Epithelial cell of esophagus (primary cell): ENCODE results near the gene SND1.

ENCODE experiments used
- DNase-seq: peaks from one replicate; pipeline ENCODE4 v3.0.0; 2010; ENCODE audit warnings: low read depth
- H3K4me3 ChIP-seq: 2 replicates; pipeline ENCODE4 v1.5.1; 2011; ENCODE audit warnings: mild to moderate bottlenecking, low read length, control low read depth
- CTCF ChIP-seq: IDR thresholded peaks from 2 replicates; pipeline ENCODE4 v1.5.1; 2011; ENCODE audit warnings: low read depth, mild to moderate bottlenecking, low read length, control low read depth, inconsistent platforms; ENCODE audit not compliant: insufficient read depth; ENCODE audit errors: missing control alignments

The SND1 gene

GRCh38 chr7:127995881-127996215, 343.9 kb downstream of the SND1 start:
- TF ChIP-seq CTCF, result no peak
- H3K4me3 ChIP-seq, result no peak overlapping the region
- DNase-seq, result no peak

GRCh38 chr7:127996253-127997071, 344.5 kb downstream of the SND1 start:
- DNase-seq, result no peak
- TF ChIP-seq CTCF, result no peak
- H3K4me3 ChIP-seq, result no peak overlapping the region

GRCh38 chr7:127997226-127997922, 345.4 kb downstream of the SND1 start:
- TF ChIP-seq CTCF, result no peak
- no peak overlapping the region for H3K4me3 ChIP-seq
- DNase-seq, result no peak

- no peak for TF ChIP-seq CTCF
- no peak overlapping the region for H3K4me3 ChIP-seq
- no peak for DNase-seq
Measured at GRCh38 chr7:127998671-127999070, 346.7 kb downstream of the SND1 start.

GRCh38 chr7:128000048-128000447, 348.1 kb downstream of the SND1 start:
- H3K4me3 ChIP-seq, result no peak overlapping the region
- DNase-seq, result no peak
- no peak for TF ChIP-seq CTCF

GRCh38 chr7:128000854-128001265, 348.9 kb downstream of the SND1 start:
- no peak for TF ChIP-seq CTCF
- no peak overlapping the region for H3K4me3 ChIP-seq
- DNase-seq, result no peak

- no peak for DNase-seq
- H3K4me3 ChIP-seq, result no peak overlapping the region
- TF ChIP-seq CTCF, result no peak
Measured at GRCh38 chr7:128003167-128003566, 351.2 kb downstream of the SND1 start.
